HepG2 (cell line): ENCODE data around the gene FAM53B. TPM values are rescaled to one million over a fixed set of nuclear protein-coding genes. Genes with fewer than 3 reads are reported as not detected.

Experiments used
- ATAC-seq: fragments of 200-7000 bp; cut with Tn5 transposase; 3 replicates; pipeline ENCODE4 v1.9.1; 2020; ENCODE audit warnings: mild to moderate bottlenecking, moderate library complexity
- BruUV-seq: library from RNA; stranded (reverse); fragments of 400-500 nt; replicated peaks from 2 replicates; lab custom pipeline; 2021; lab: Mats Ljungman, UMichigan
- CTCF ChIA-PET: fragments of 300-600 bp; formaldehyde crosslinking; extraction: SDS; loops from one replicate; lab custom pipeline; 2021; ENCODE audit warnings: low total read pairs, inconsistent platforms, low intra/inter-chr PET ratio; lab: Yijun Ruan, JAX
- POLR2A ChIA-PET: fragments of 350-600 bp; sonication (Branson Sonifier 250); formaldehyde crosslinking; loops from one replicate; lab custom pipeline; 2020; ENCODE audit warnings: antibody characterized with exemption, inconsistent platforms; lab: Yijun Ruan, JAX
- DNase-seq: peaks from one replicate; pipeline ENCODE4 v3.0.0-alpha.2; 2015; ENCODE audit warnings: low spot score
- FAIRE-seq: peaks from 3 replicates; lab custom pipeline; 2011; peaks lifted over from hg19 to GRCh38; lab: Jason Lieb, UNC
- H2AFZ ChIP-seq: one replicate; pipeline ENCODE4 v1.6.1; 2011; ENCODE audit warnings: low read length, inconsistent platforms
- H3K27ac ChIP-seq: fragments of 300-600 bp; 3 replicates; pipeline ENCODE4 v1.8.0; 2011; ENCODE audit warnings: mixed run types, mild to moderate bottlenecking, mixed read lengths, low read length, inconsistent platforms; ENCODE audit not compliant: insufficient read depth; ENCODE audit errors: extremely low read length
- H3K27me3 ChIP-seq, 2 experiments: fragments of 200-600 bp in 1 of 2; 2 replicates in 1 of 2; 3 replicates in 1 of 2; pipeline versions ENCODE4 v1.6.0 to v1.8.0; 2011; ENCODE audit warnings: low read length in 2 of 2, mild to moderate bottlenecking in 2 of 2, moderate library complexity in 2 of 2, inconsistent platforms in 1 of 2; ENCODE audit not compliant: insufficient read depth in 2 of 2, control insufficient read depth in 1 of 2
- H3K36me3 ChIP-seq, 2 experiments: fragments of 200-600 bp in 1 of 2; replicated peaks in 1 of 2; 2 replicates in 1 of 2; 3 replicates in 1 of 2; pipeline versions ENCODE4 v1.5.1 to v1.8.0; 2011; ENCODE audit warnings: low read length in 2 of 2, inconsistent platforms in 1 of 2; ENCODE audit not compliant: insufficient read depth in 2 of 2, control insufficient read depth in 1 of 2
- H3K4me1 ChIP-seq: 2 replicates; pipeline ENCODE4 v1.5.1; 2012; ENCODE audit warnings: low read length, inconsistent platforms; ENCODE audit not compliant: insufficient read depth
- H3K4me2 ChIP-seq: 2 replicates; pipeline ENCODE4 v1.6.0; 2011; ENCODE audit warnings: low read depth, low read length, inconsistent platforms
- H3K4me3 ChIP-seq, 3 experiments: fragments of 200-600 bp in 1 of 3; sonication (generic), shearing (Covaris generic) in 1 of 3; replicated peaks in 1 of 3; 2 replicates each; pipeline ENCODE4 v1.5.1; 2011 to 2016; ENCODE audit warnings: low read length in 3 of 3, inconsistent platforms in 2 of 3, low read depth in 2 of 3, mild to moderate bottlenecking in 2 of 3, control low read depth in 1 of 3, mixed read lengths in 1 of 3; ENCODE audit not compliant: insufficient read depth in 1 of 3
- H3K79me2 ChIP-seq: one replicate; pipeline ENCODE4 v1.6.1; 2011; ENCODE audit warnings: low read length, inconsistent platforms; ENCODE audit not compliant: insufficient read depth
- H3K9ac ChIP-seq: 2 replicates; pipeline ENCODE4 v1.6.0; 2011; ENCODE audit warnings: mild to moderate bottlenecking, low read depth, low read length, inconsistent platforms; ENCODE audit not compliant: insufficient read depth
- H3K9me3 ChIP-seq: 2 replicates; pipeline ENCODE4 v1.5.1; 2012; ENCODE audit warnings: mild to moderate bottlenecking, low read length
- H4K20me1 ChIP-seq: 2 replicates; pipeline ENCODE4 v1.6.0; 2011; ENCODE audit warnings: inconsistent platforms, mild to moderate bottlenecking, low read length, moderate library complexity; ENCODE audit not compliant: insufficient read depth
- CENPX ChIP-seq: sonication (generic); formaldehyde crosslinking; IDR thresholded peaks from 2 replicates; pipeline ENCODE4 v1.9.0; 2021; ENCODE audit warnings: mild to moderate bottlenecking, missing genetic modification reagents, moderate library complexity
- GTF2F1 ChIP-seq: fragments of 150-350 bp; IDR thresholded peaks from 2 replicates; pipeline ENCODE4 v1.6.1; 2014; ENCODE audit warnings: low read length
- HOXD1 ChIP-seq: sonication (generic); formaldehyde crosslinking; IDR thresholded peaks from 2 replicates; pipeline ENCODE4 v1.5.0; 2020; ENCODE audit warnings: missing genetic modification reagents
- IKZF5 ChIP-seq: IDR thresholded peaks from 2 replicates; pipeline ENCODE4 v1.6.1; 2018; ENCODE audit warnings: missing genetic modification reagents, mild to moderate bottlenecking, missing compliant biosample characterization
- NCOA1 ChIP-seq: sonication (generic); formaldehyde crosslinking; IDR thresholded peaks from 2 replicates; pipeline ENCODE4 v1.9.0; 2021; ENCODE audit warnings: missing genetic modification reagents
- NCOA2 ChIP-seq: sonication (generic); formaldehyde crosslinking; IDR thresholded peaks from 2 replicates; pipeline ENCODE4 v1.8.0; 2022; ENCODE audit warnings: inconsistent platforms
- PRMT3 ChIP-seq: sonication (generic); formaldehyde crosslinking; IDR thresholded peaks from 2 replicates; pipeline ENCODE4 v1.8.1; 2022; ENCODE audit warnings: low read depth, mild to moderate bottlenecking, moderate library complexity, missing genetic modification reagents, borderline replicate concordance
- SMAD1 ChIP-seq: sonication (generic); formaldehyde crosslinking; IDR thresholded peaks from 2 replicates; pipeline ENCODE4 v1.4.0; 2020; ENCODE audit warnings: missing genetic modification reagents, low read depth, mild to moderate bottlenecking, borderline replicate concordance
- THRA ChIP-seq: sonication (generic); formaldehyde crosslinking; IDR thresholded peaks from 2 replicates; pipeline ENCODE4 v1.4.0; 2020; ENCODE audit warnings: missing genetic modification reagents, borderline replicate concordance
- ZMYM2 ChIP-seq: sonication (generic); formaldehyde crosslinking; IDR thresholded peaks from 2 replicates; pipeline ENCODE4 v1.8.0; 2022; ENCODE audit warnings: mild to moderate bottlenecking, missing genetic modification reagents
- ZNF264 ChIP-seq: sonication (generic); formaldehyde crosslinking; IDR thresholded peaks from 2 replicates; pipeline ENCODE4 v1.4.0; 2020; ENCODE audit warnings: missing genetic modification reagents
- ZNF275 ChIP-seq: sonication (generic); formaldehyde crosslinking; IDR thresholded peaks from 2 replicates; pipeline ENCODE4 v1.8.0; 2022; ENCODE audit warnings: missing genetic modification reagents, mild to moderate bottlenecking, inconsistent platforms, borderline replicate concordance
- ZNF546 ChIP-seq: sonication (generic); formaldehyde crosslinking; conservative IDR thresholded peaks from 2 replicates; pipeline ENCODE4 v1.8.1; 2023; ENCODE audit warnings: mild to moderate bottlenecking, missing genetic modification reagents
- ZNF574 ChIP-seq: sonication (generic); formaldehyde crosslinking; IDR thresholded peaks from 2 replicates; pipeline ENCODE4 v1.4.0; 2020; ENCODE audit warnings: missing genetic modification reagents
- ZNF577 ChIP-seq: sonication (generic); formaldehyde crosslinking; IDR thresholded peaks from 2 replicates; pipeline ENCODE4 v1.4.0; 2020; ENCODE audit warnings: mild to moderate bottlenecking, low read depth, missing genetic modification reagents, borderline replicate concordance
- WGBS: methylation state at CpG from one replicate; pipeline ENCODE4 v1.1.6; 2017; ENCODE audit warnings: low lambda C conversion rate; 5-methylcytosine and 5-hydroxymethylcytosine counted together
- in situ Hi-C: cut with HindIII; loops from 2 replicates; pipeline ENCODE4 v1.10.0; 2017; ENCODE audit warnings: low pct_unique_long_range_greater_than_20kb; ENCODE audit not compliant: extremely low pct_ligation_motif_present
- intact Hi-C: fragments of 100-400 bp; cut with micrococcal nuclease; formaldehyde crosslinking; loops from one replicate; pipeline ENCODE4 v1.10.0; 2022; ENCODE audit not compliant: unreplicated experiment
- polyA plus RNA-seq, 8 experiments: library from polyadenylated mRNA; depleted of rRNA in 3 of 8; stranded (reverse) in 7 of 8; unstranded in 1 of 8; fragments of >200 nt; fragmentation: Illumina TruSeq in 4 of 8; extraction: Trizol in 4 of 8; gene quantifications; 2 replicates each; pipeline versions ENCODE4 v1.2.1 to v1.2.3, GENCODE V29; 2011 to 2016; ENCODE audit warnings: low read depth in 4 of 8, missing spikeins in 1 of 8, mixed read lengths in 1 of 8; ENCODE audit not compliant: insufficient read depth in 1 of 8
- total RNA-seq, 5 experiments: library from RNA; depleted of rRNA; stranded (reverse); fragments of >200 nt; fragmentation: Illumina TruSeq; extraction: Trizol; gene quantifications; 2 replicates each; pipeline ENCODE4 v1.2.3, GENCODE V29; 2016; ENCODE audit warnings: low read depth in 1 of 5

The FAM53B gene
- total and polyA plus RNA-seq, 2 of the 13 experiments (the other 11 are each of a cell fraction or from before 2014, with no cell fraction given): 6.4 to 19.3 TPM

GRCh38 chr10:124740369-124741280, 3.6 kb downstream of the FAM53B start (continued):
- TF ChIP-seq SMAD1 (CRISPR knock-in tag) (no peak), IKZF5 (no peak)

- Histone ChIP-seq H3K9ac (no peak overlapping the region; the same call in 1 of the 2 replicates), H3K36me3 (peaks cover 0 to 1% of the 10 kb centered on the region in 2 experiments; a peak in 2 of 5 replicates), H3K4me2 (peak overlapping the region; percentile 82), H3K9me3 (no peaks in the 10 kb centered on the region), H2AFZ (no peak overlapping the region), H3K4me3 (no peak overlapping the region; a peak in 1 of 6 replicates), H3K4me1 (peaks cover 69% of the 10 kb centered on the region), H3K27me3 (no peaks in the 10 kb centered on the region; a peak in 1 of 5 replicates), H4K20me1 (peaks cover 15% of the 10 kb centered on the region), H3K79me2 (peaks cover 57% of the 10 kb centered on the region), H3K27ac (peak overlapping the region; percentile 70)
- DNase-seq (no peak), FAIRE-seq (no peak), ATAC-seq (no peak)
- no TSS peak for BruUV-seq
- 45% methylated on average over 7 of the region's 7 CpGs for WGBS
- intact Hi-C loops: loop anchor here (5.0 kb wide), 2 partner anchors 52 to 133 kb away; partner anchors contain the start of gene EEF1AKMT2
- in situ Hi-C loops: loop anchor here (5.0 kb wide), 1 partner anchor 203 kb away; no protein-coding TSS in a partner anchor
- ChIA-PET POLR2A (interaction anchor here (1.3 to 2.0 kb wide), 2 partner anchors 51 to 151 kb away, joined by 4 to 8 read pairs; partner anchors contain the start of gene EEF1AKMT2), CTCF (interaction anchor here (2.0 kb wide), 1 partner anchor 200 kb away, joined by 10 read pairs; no protein-coding TSS in a partner anchor)
- TF ChIP-seq ZNF264 (CRISPR knock-in tag): no peak
- TF ChIP-seq GTF2F1: no peak
- no peak for TF ChIP-seq CENPX (CRISPR knock-in tag)
- TF ChIP-seq ZNF275 (CRISPR knock-in tag): no peak
- no peak for TF ChIP-seq ZNF577 (CRISPR knock-in tag)
- TF ChIP-seq NCOA1 (CRISPR knock-in tag): no peak
- no peak for TF ChIP-seq PRMT3 (CRISPR knock-in tag)
- TF ChIP-seq THRA (CRISPR knock-in tag): no peak
- TF ChIP-seq ZNF546: no peak
- no peak for TF ChIP-seq ZMYM2 (CRISPR knock-in tag)
- TF ChIP-seq ZNF574 (CRISPR knock-in tag): no peak
- no peak for TF ChIP-seq NCOA2 (CRISPR knock-in tag)
- no peak for TF ChIP-seq HOXD1 (CRISPR knock-in tag)
These were observed 4.2 kb downstream of the FAM53B start for GRCh38 chr10:124739986-124740368.
